ENCODE measurements around the gene MBD3.

DNA sequence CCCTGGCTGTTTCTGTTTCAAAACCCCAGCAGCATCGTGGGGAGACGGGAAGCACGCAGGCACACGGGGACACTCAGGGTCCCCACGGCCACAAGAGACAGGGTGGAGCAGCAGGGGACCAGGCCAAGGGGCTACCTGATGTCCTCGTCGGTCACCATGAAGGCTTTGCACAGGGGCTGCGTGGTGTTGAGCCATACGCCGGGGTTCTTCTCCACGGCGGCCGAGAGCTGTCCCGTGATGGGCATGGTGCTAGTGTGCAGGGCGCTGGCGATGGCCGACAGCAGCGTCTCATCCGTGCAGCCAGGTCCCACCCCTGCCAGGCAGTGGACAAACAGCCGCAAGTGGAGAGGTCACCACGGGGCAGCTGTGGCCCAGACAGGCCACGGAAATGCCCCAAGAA is 11.7 kb downstream of the MBD3 start:
- TF ChIP-seq, protein P1, sequence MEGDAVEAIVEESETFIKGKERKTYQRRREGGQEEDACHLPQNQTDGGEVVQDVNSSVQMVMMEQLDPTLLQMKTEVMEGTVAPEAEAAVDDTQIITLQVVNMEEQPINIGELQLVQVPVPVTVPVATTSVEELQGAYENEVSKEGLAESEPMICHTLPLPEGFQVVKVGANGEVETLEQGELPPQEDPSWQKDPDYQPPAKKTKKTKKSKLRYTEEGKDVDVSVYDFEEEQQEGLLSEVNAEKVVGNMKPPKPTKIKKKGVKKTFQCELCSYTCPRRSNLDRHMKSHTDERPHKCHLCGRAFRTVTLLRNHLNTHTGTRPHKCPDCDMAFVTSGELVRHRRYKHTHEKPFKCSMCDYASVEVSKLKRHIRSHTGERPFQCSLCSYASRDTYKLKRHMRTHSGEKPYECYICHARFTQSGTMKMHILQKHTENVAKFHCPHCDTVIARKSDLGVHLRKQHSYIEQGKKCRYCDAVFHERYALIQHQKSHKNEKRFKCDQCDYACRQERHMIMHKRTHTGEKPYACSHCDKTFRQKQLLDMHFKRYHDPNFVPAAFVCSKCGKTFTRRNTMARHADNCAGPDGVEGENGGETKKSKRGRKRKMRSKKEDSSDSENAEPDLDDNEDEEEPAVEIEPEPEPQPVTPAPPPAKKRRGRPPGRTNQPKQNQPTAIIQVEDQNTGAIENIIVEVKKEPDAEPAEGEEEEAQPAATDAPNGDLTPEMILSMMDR (IDR thresholded peaks at IDR 0.05; ENCODE audit: poor library complexity): no peak
- TF ChIP-seq EZH2 (IDR thresholded peaks at IDR 0.05; ENCODE audit: borderline replicate concordance) (no peak), EZH2phosphoT487 (IDR thresholded peaks at IDR 0.05; ENCODE audit: low read depth, severe bottlenecking, unreplicated experiment) (no peak)
